Uterus (tissue), 4 donors: ENCODE data around the gene PANK4. TPM values are rescaled to one million over a fixed set of nuclear protein-coding genes. Genes with fewer than 3 reads are reported as not detected.

Experiments
- DNase-seq, 2 donors: peaks; one replicate each; pipeline ENCODE4 v3.0.0-alpha.2; 2019 to 2020
- H3K27ac ChIP-seq, 2 donors: fragments of 200-600 bp; sonication (generic); 1 replicate in 1 of 2; 2 replicates in 1 of 2; pipeline ENCODE4 v1.5.1; 2016 to 2018
- H3K27me3 ChIP-seq, 2 donors: fragments of 200-600 bp; sonication (generic); one replicate each; pipeline ENCODE4 v1.5.1; 2018 to 2019; ENCODE audit warnings: control low read depth in 1 of 2
- H3K36me3 ChIP-seq, 2 donors: fragments of 200-600 bp; sonication (generic); one replicate each; pipeline ENCODE4 v1.5.1; 2019; ENCODE audit warnings: control low read depth in 1 of 2
- H3K4me1 ChIP-seq, 2 donors: fragments of 200-600 bp; sonication (generic); one replicate each; pipeline ENCODE4 v1.5.1; 2018 to 2019; ENCODE audit warnings: control low read depth in 1 of 2
- H3K4me3 ChIP-seq, 2 donors: fragments of 200-600 bp; sonication (generic); 1 replicate in 1 of 2; 2 replicates in 1 of 2; pipeline ENCODE4 v1.5.1; 2018 to 2019; ENCODE audit warnings: mild to moderate bottlenecking in 1 of 2
- H3K9me3 ChIP-seq, 2 donors: fragments of 200-600 bp; sonication (generic); one replicate each; pipeline ENCODE4 v1.5.1; 2019; ENCODE audit warnings: control low read depth in 1 of 2
- CTCF ChIP-seq, 4 experiments: fragments of 200-600 bp in 2 of 4; fragments of 450-650 bp in 2 of 4; sonication (generic) in 2 of 4; IDR thresholded peaks; one replicate each; pipeline ENCODE4 v1.5.1; 2016 to 2019; ENCODE audit warnings: antibody characterized with exemption in 4 of 4, mild to moderate bottlenecking in 2 of 4, moderate library complexity in 1 of 4
- POLR2A ChIP-seq, 2 donors: fragments of 450-650 bp; IDR thresholded peaks; one replicate each; pipeline ENCODE4 v1.6.1; 2016; ENCODE audit warnings: antibody characterized with exemption in 2 of 2, mild to moderate bottlenecking in 1 of 2, moderate library complexity in 1 of 2
- intact Hi-C: fragments of 100-400 bp; cut with DNase I; formaldehyde crosslinking; loops from one replicate; pipeline ENCODE4 v1.15.1; 2023; ENCODE audit warnings: low total_unique reads
- total RNA-seq, 4 donors: library from RNA; depleted of rRNA in 3 of 4; stranded (reverse); fragments of >200 nt in 3 of 4; gene quantifications; one replicate each; pipeline versions ENCODE4 v1.1.0 to v1.2.4, GENCODE V29; 2014 to 2023
- donor health status: DM: yes; HTN: yes; CAD: no.

Gene PANK4
- total RNA-seq, 4 donors from 2014 or later, result 29.2 to 43.9 (median 33.6) TPM

- no peaks in the 10 kb centered on the region for H3K4me1 ChIP-seq
- intact Hi-C loops, result no loop called here
- no peaks in the 10 kb centered on the region for H3K9me3 ChIP-seq
- H3K27ac ChIP-seq, result no peak overlapping the region
- H3K36me3 ChIP-seq, result no peaks in the 10 kb centered on the region
- TF ChIP-seq CTCF (IDR thresholded peaks at IDR 0.05) (no peak), POLR2A (IDR thresholded peaks at IDR 0.05) (no peak)
- H3K4me3 ChIP-seq, result no peak overlapping the region
- DNase-seq, result no peak
- peaks cover 9 to 18% of the 10 kb centered on the region in 2 donors for H3K27me3 ChIP-seq
Measured at GRCh38 chr1:2501041-2501819, 25.2 kb downstream of the PANK4 start.

- Histone ChIP-seq H3K27ac (no peak overlapping the region), H3K4me1 (no peaks in the 10 kb centered on the region), H3K27me3 (peaks cover 9 to 18% of the 10 kb centered on the region in 2 donors), H3K9me3 (no peaks in the 10 kb centered on the region), H3K4me3 (no peak overlapping the region), H3K36me3 (no peaks in the 10 kb centered on the region)
- TF ChIP-seq POLR2A (IDR thresholded peaks at IDR 0.05) (no peak), CTCF (IDR thresholded peaks at IDR 0.05) (no peak)
- intact Hi-C loops, result no loop called here
- no peak for DNase-seq
Measured at GRCh38 chr1:2499986-2500596, 26.3 kb downstream of the PANK4 start.

GRCh38 chr1:2499260-2499659 lies 27.1 kb downstream of the PANK4 start:
- Histone ChIP-seq H3K27me3 (peaks cover 9 to 18% of the 10 kb centered on the region in 2 donors), H3K4me3 (no peak overlapping the region), H3K4me1 (no peaks in the 10 kb centered on the region), H3K36me3 (no peaks in the 10 kb centered on the region), H3K9me3 (no peaks in the 10 kb centered on the region), H3K27ac (no peak overlapping the region)
- intact Hi-C loops, result no loop called here
- TF ChIP-seq CTCF (IDR thresholded peaks at IDR 0.05), result no peak
- TF ChIP-seq POLR2A (IDR thresholded peaks at IDR 0.05), result no peak
- no peak for DNase-seq

- no peaks in the 10 kb centered on the region for H3K4me1 ChIP-seq
- H3K9me3 ChIP-seq, result no peaks in the 10 kb centered on the region
- intact Hi-C loops, result no loop called here
- no peak for TF ChIP-seq POLR2A (IDR thresholded peaks at IDR 0.05)
- no peak for TF ChIP-seq CTCF (IDR thresholded peaks at IDR 0.05)
- DNase-seq, result no peak
- no peak overlapping the region for H3K27ac ChIP-seq
- no peak overlapping the region for H3K4me3 ChIP-seq
- peaks cover 3 to 16% of the 10 kb centered on the region in 2 donors for H3K27me3 ChIP-seq
- no peaks in the 10 kb centered on the region for H3K36me3 ChIP-seq
Measured at GRCh38 chr1:2498648-2499047, 27.7 kb downstream of the PANK4 start.

GRCh38 chr1:2497891-2498290 lies 28.5 kb downstream of the PANK4 start:
- intact Hi-C loops, result no loop called here
- Histone ChIP-seq H3K9me3 (no peaks in the 10 kb centered on the region), H3K27ac (no peak overlapping the region), H3K36me3 (no peaks in the 10 kb centered on the region), H3K4me1 (no peaks in the 10 kb centered on the region), H3K4me3 (no peak overlapping the region), H3K27me3 (peaks cover 0 to 12% of the 10 kb centered on the region in 2 donors)
- no peak for TF ChIP-seq POLR2A (IDR thresholded peaks at IDR 0.05)
- TF ChIP-seq CTCF (IDR thresholded peaks at IDR 0.05), result no peak
- no peak for DNase-seq
